NOMO-1 treated with dmso at 0.1 percent for 144 hours (cell line): ENCODE results near the gene FAM168A.

Experiments used
- DNase-seq: peaks from one replicate; lab custom pipeline; 2025; ENCODE audit not compliant: unreplicated experiment; lab: John Stamatoyannopoulos, UW

The FAM168A gene

DNA sequence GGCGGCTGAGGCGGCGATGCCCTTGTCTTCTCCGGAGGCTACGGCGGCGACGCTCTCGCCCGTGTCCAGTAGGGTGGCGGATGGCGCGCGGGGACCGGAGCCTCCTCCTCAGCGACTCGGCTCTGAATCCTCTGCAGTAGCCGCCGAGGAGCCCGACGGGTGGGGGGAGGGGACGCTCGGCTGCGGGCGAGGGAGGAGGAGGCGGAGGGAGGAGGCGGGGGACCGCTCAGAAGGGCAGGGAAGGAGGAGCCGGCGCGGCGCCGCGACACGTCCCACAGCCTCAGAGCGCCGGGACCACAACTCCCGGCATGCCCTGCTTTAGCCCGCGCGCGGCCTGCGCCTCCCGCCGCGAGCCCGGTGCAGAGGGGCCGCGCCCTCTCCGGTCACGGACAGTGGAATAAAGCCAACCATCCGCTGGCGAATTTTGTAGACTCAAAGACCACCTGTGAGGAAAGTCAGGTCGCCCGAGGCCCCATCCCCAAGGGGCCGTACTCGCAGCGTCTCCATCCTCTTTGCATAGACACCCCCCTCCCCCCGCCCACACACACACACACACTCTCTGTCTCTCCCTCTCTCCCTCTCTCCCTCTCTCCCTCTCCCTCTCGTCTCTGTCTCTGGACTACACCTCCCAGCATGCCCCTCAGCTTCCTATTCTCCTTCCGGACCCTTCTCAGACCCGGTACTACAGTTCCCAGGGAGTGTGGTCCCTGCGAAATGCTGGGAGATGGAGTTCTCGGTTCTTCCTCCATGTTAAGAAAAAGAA, at the start of gene FAM168A:
FAM168A (minus strand) TSS at position 157 of the 763 bp plus-strand sequence. CDS start 129,638 bp downstream, outside the sequence.
- DNase-seq, result peak; percentile 94

- DNase-seq, result peak; percentile 57
Measured at GRCh38 chr11:73647459-73648100, 49.7 kb upstream of the FAM168A start.

DNA sequence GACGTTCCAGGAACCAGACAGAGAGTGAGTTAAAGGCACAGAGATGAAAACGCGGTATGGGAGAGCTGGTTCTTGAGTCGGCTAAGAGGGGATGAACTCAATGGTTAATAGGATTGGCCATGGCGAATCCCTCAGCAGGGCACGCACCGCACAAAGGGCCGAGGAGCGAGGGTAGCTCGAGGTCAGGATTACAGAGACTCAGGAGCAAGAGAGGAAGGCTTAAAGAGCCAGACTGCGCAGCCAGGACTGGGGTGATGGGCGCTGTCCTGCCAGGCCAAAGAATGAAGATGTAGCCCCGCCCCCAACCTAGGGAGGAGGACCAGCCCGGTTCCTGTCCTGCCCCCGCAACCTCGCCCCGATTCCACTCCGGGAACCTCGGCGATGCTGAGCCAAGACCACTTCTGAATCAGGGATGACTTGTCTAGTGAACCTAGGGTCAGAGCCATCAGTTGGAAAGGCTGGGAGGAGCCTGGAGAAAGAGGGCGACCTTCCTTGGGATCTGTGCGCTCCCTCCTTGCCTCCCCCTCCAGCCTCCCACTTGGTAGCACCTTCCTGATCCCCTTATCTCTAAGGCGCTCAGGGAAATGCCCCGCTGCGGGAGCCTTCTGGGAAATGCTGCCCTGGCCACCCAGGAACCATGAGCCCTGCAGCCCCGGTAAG, 48.2 kb upstream of the FAM168A start, which contains the start of gene PLEKHB1:
PLEKHB1 (plus strand) TSS at position 610 of the 660 bp plus-strand sequence; CDS start at position 638, 28 bp downstream.
- no peak for DNase-seq

DNA sequence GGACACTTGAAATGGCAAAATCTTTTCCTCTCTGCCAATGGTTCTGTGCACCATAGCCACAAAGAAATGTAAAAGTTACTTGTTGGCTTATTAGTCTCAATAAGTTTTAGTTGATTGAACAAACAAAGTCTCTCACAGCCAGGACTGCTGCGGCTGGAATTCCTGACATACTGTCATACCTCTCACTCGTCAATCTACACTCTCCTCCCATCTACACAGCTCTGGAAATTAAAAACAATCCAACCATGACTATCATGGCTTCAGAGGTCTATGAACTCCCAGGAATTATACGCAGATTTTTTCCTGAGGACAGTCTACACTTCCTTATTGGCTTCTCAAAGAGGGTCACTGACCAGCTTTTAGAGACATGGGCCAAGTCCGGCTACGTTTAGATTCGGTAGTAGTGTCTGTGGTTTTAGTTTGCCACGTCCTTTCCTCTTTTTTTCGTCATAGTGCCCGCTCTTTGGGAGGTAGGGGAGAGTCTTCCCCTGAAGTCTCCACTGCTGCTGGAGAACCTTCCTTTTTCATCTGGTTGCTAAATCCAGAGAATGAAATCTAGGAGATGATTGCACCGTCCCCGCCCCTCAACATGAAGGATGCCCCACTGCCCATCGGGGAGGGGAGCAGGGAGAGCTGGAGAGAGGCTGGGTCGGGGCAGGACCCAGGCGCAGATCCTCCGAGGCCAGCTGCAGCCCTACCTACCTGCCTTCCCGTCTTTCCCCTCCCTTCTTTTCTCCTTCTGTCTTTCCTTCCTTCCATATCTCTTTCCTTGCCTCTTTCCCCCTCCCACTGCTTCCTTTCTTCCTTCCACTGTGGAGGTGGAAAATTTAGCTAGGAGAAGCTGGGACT, 47.4 kb upstream of the FAM168A start:
- DNase-seq, result no peak

DNA sequence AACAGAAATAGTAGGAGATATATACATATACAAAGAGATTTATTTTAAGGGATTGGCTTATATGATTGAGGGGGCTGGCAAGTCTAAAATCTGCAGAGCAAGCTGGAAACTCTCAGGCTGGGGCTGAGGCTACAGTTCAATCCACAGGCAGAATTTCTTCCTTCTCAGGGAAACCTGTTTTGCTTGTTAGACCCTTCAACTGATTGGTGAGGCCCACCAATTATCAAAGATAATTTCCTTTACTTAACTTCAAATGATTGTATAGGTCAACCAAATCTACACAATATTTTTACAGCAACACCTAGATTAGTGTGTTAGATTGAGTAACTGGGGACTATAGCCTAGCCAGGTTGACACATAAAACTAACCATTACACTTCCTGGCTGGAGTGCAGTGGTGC, 43.8 kb upstream of the FAM168A start:
- no peak for DNase-seq

GRCh38 chr11:73640592-73640991, 42.7 kb upstream of the FAM168A start:
- DNase-seq, result no peak

DNA sequence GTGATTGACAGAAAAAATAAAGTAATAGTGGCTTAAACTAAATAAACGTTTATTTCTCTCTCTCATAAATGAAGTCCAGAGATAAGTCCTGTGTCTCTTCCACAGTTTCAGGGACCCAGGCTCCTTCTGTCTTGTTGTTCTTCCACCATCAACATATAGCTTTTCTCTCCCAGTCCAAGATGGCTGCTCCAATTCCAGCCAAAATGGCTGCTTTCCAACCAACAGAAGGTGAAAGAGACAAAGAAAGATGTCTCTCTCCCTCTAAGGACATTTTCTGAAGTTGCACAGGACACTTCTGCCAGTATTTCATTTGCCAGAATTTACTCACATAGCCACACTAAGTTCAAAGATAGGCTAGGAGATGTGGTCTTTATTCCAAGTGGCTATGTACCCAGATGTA, 39.1 kb upstream of the FAM168A start:
- no peak for DNase-seq

GRCh38 chr11:73636249-73636648, 38.3 kb upstream of the FAM168A start:
- DNase-seq, result no peak

GRCh38 chr11:73635721-73636120, 37.8 kb upstream of the FAM168A start:
- DNase-seq, result no peak

GRCh38 chr11:73633999-73634398, 36.1 kb upstream of the FAM168A start:
- no peak for DNase-seq

DNA sequence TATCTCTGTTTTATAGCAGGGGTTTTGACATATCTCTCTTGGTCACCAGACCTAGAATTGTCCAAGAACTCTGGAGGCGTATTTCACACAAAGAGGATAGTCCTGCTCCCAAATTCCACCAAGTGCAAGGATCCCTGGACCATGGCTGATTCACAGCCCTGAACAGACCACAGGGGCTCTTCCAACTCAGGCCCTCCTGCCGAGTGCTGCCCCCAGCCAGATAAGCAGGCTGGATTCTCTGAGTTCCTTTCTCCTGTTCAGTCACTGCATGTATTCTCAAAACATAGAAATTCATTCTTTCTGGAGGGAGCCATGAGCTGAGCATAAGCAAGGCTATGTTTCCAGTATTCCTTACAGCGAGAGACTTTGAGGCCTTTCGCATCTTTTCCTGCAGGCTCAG, 35.1 kb upstream of the FAM168A start:
- DNase-seq, result no peak

DNA sequence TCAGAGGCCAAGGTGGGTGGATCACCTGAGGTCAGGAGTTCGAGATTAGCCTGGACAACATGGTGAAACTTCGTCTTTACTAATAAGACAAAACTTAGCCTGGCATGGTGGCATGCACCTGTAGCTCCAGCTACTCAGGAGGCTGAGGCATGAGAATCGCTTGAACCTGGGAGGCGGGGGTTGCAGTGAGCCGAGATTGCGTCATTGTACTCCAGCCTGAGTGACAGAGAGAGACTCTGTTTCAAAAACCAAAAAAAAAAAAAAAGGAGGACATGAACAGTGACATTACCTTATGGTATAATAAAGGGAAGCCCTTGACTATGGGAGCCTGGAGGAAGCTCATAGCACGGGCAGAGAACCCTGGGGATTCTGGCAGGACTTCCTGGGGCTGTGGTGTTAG, 32.0 kb upstream of the FAM168A start:
- no peak for DNase-seq

GRCh38 chr11:73625696-73626318, 27.9 kb upstream of the FAM168A start:
- peak; percentile 45 for DNase-seq

DNA sequence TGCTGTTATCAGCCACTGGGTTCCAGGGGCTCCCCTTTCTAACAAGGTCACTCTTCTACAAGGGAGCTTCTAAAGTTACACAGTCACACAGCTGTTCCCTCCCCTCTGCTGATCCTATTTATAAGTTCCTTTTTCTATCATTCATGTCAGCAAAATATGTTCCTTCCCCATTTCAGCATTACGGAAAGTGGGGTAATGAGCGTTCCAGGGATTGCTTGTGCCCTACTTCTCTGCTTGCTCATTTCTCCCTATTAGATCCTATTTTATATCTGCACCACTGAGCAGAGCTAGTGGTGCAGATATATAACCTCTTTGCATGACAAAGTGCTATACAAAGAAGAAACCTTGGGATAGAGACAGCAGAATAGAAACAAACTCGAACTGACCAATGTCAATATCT, 25.8 kb upstream of the FAM168A start:
- peak; percentile 62 for DNase-seq

DNA sequence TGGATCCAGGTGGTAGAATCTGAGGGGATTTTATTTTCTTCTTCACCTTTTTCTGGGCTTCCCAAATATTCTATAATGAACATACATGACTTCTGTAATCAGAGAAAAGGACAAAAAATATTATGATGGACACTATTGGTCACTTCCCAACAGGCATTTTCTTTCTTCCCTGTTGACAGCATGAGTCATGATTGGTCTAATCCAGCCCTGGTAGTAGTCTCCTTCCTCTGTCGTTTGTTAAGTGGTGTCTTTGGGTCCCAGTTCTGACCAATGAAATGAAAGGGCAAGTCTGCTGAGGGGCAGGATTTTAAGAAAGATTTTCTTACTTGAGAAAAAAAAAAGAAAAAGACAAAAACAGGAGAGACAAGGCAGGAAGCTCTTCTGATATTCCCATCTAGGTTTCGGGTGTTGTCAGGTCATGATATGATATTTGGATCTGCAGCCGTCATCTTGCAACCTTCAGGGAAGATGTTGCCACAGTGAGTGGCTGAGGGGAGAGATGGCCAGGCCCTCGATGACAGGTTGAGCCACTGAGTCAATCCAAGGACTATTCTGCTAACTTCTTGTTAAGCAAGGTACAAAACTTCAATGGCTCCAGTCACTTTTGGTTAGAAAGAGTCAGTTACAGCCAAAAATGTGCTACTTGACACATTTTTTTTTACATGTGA, 25.1 kb upstream of the FAM168A start:
- DNase-seq, result no peak

DNA sequence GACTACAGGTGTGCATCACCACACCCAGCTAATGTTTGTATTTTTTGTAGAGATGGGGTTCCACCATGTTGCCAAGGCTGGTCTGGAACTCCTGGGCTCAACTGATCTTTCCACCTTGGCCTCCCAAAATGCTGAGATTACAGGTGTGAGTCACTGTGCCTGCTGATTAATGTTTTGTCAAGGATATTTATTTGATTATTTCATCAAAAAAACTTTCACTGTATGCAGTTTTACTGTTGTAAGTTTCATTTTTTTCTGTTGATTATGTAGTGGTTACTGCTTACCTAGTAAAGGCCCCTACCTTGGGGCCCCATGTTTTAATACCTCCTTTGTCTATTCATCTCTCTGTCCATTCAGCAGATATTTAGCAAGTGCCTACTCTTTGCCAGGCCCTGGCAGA, 16.7 kb upstream of the FAM168A start:
- DNase-seq, result no peak

DNA sequence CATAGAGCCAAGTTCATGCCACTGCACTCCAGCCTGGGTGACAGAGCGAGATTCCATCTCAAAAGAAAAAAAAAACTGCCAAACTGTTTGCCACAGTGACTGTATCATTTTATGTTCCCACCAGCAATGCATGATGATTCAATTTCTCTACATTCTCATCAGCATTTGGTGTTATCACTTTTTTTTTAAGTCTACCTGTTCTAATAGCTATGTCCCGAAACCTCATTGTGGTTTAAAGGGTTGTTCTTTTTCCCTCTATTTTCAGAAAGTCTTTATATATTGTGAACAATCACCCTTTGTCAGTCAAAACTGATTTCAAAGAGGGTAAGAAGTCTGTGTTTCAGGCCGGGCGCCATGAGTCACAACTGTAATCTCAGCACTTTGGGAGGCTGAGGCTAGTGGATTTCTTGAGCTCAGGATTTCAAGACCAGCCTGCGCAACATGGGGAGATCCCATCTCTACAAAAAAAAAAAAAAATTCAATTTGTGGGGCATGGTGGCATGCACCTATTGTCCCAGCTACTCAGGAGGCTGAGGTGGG, 14.8 kb upstream of the FAM168A start:
- no peak for DNase-seq

- DNase-seq, result no peak
Measured at GRCh38 chr11:73598719-73599379, 937 bp upstream of the FAM168A start.

GRCh38 chr11:73597336-73597955, 466 bp downstream of the FAM168A start:
- no peak for DNase-seq
